OCI-LY7 (cell line): ENCODE data around the gene TRIM26. TPM values are rescaled to one million over a fixed set of nuclear protein-coding genes. Genes with fewer than 3 reads are reported as not detected.
A peak's percentile ranks its signal among the peaks of the same experiment; 100 is the strongest.

ENCODE experiments used
- BruUV-seq: library from RNA; stranded (reverse); fragments of 400-500 nt; replicated peaks from 2 replicates; lab custom pipeline; 2021; lab: Mats Ljungman, UMichigan
- CTCF ChIA-PET: fragments of 300-600 bp; sonication (Branson Sonifier 250); formaldehyde crosslinking; loops from one replicate; lab custom pipeline; 2022; ENCODE audit warnings: antibody characterized with exemption; ENCODE audit not compliant: unreplicated experiment; lab: Charles Lee
- POLR2A ChIA-PET: fragments of 300-600 bp; sonication (Branson Sonifier 250); formaldehyde crosslinking; loops from one replicate; lab custom pipeline; 2022; ENCODE audit warnings: antibody characterized with exemption; lab: Charles Lee
- DNase-seq: peaks from one replicate; pipeline ENCODE4 v3.0.0-alpha.2; 2015; ENCODE audit warnings: low spot score
- H2AFZ ChIP-seq: fragments of 200-600 bp; sonication (generic), shearing (Covaris generic); 2 replicates; pipeline ENCODE4 v1.6.1; 2014; ENCODE audit warnings: mild to moderate bottlenecking, antibody characterized with exemption, low read length, moderate library complexity
- H3K27ac ChIP-seq: fragments of 200-600 bp; sonication (generic); 2 replicates; pipeline ENCODE4 v1.5.1; 2014; ENCODE audit warnings: mixed run types, low read depth, mild to moderate bottlenecking, moderate library complexity, low read length, inconsistent platforms; ENCODE audit not compliant: poor library complexity, severe bottlenecking
- H3K36me3 ChIP-seq: fragments of 200-600 bp; sonication (generic); 2 replicates; pipeline ENCODE4 v1.6.1; 2014; ENCODE audit warnings: mild to moderate bottlenecking, antibody characterized with exemption, low read length, moderate library complexity, mixed read lengths; ENCODE audit not compliant: insufficient read depth
- H3K4me1 ChIP-seq: fragments of 200-600 bp; sonication (generic); 2 replicates; pipeline ENCODE4 v1.5.1; 2014; ENCODE audit warnings: mild to moderate bottlenecking, low read length; ENCODE audit not compliant: insufficient read depth, poor library complexity, severe bottlenecking
- H3K4me2 ChIP-seq: fragments of 200-600 bp; sonication (generic); 2 replicates; pipeline ENCODE4 v1.6.1; 2014; ENCODE audit warnings: mild to moderate bottlenecking, low read length
- H3K4me3 ChIP-seq: fragments of 200-600 bp; sonication (generic); 2 replicates; pipeline ENCODE4 v1.5.1; 2014; ENCODE audit warnings: mild to moderate bottlenecking, low read depth, low read length; ENCODE audit not compliant: poor library complexity, severe bottlenecking
- H3K79me2 ChIP-seq: fragments of 200-600 bp; sonication (generic); 2 replicates; pipeline ENCODE4 v1.6.1; 2016; ENCODE audit warnings: low read depth, mild to moderate bottlenecking, low read length, moderate library complexity, mixed read lengths; ENCODE audit not compliant: insufficient read depth
- H3K9me2 ChIP-seq: fragments of 200-600 bp; sonication (generic); 2 replicates; pipeline ENCODE4 v1.6.1; 2016; ENCODE audit warnings: mild to moderate bottlenecking, low read length, mixed read lengths; ENCODE audit not compliant: insufficient read depth
- H3K9me3 ChIP-seq: fragments of 200-600 bp; sonication (generic); 2 replicates; pipeline ENCODE4 v1.6.1; 2014; ENCODE audit warnings: mild to moderate bottlenecking, mixed run types, low read length, mixed read lengths
- H4K20me1 ChIP-seq: fragments of 200-600 bp; sonication (generic); 2 replicates; pipeline ENCODE4 v1.6.1; 2014; ENCODE audit warnings: mild to moderate bottlenecking, antibody characterized with exemption, low read length, moderate library complexity, mixed read lengths; ENCODE audit not compliant: insufficient read depth
- CTCF ChIP-seq: fragments of 200-600 bp; sonication (generic); conservative IDR thresholded peaks from 2 replicates; pipeline ENCODE4 v1.5.1; 2014; ENCODE audit warnings: mild to moderate bottlenecking, antibody characterized with exemption, low read length, moderate library complexity, mixed read lengths
- EZH2phosphoT487 ChIP-seq: fragments of 200-600 bp; sonication (generic); IDR thresholded peaks from 2 replicates; pipeline ENCODE4 v1.6.1; 2018; ENCODE audit warnings: low read depth, borderline replicate concordance, mild to moderate bottlenecking, mixed run types, antibody characterized with exemption, low read length, moderate library complexity, mixed read lengths
- intact Hi-C: fragments of 100-400 bp; cut with micrococcal nuclease; formaldehyde crosslinking; loops from one replicate; pipeline ENCODE4 v1.10.0; 2022; ENCODE audit not compliant: unreplicated experiment
- total RNA-seq, 2 experiments: library from RNA; depleted of rRNA in 1 of 2; stranded (reverse); fragments of >200 nt in 1 of 2; shearing (Covaris generic) in 1 of 2; gene quantifications; 2 replicates each; pipeline ENCODE4 v1.2.3, GENCODE V29; 2014 to 2022

Gene TRIM26
- total RNA-seq, 2 experiments from 2014 or later = 53.2 to 53.3 TPM

- Histone ChIP-seq H3K9me3 (no peaks in the 10 kb centered on the region), H3K36me3 (no peaks in the 10 kb centered on the region), H3K79me2 (no peaks in the 10 kb centered on the region), H3K9me2 (no peaks in the 10 kb centered on the region), H3K4me3 (no peak overlapping the region), H3K27ac (no peak overlapping the region), H4K20me1 (no peaks in the 10 kb centered on the region), H2AFZ (no peak overlapping the region), H3K4me2 (no peak overlapping the region), H3K4me1 (no peaks in the 10 kb centered on the region)
- CTCF ChIA-PET = no interaction called here
- POLR2A ChIA-PET = no interaction called here
- intact Hi-C loops = no loop called here
- TF ChIP-seq CTCF = peak; percentile 40; the same call in 1 of the 2 replicates
- no peak for TF ChIP-seq EZH2phosphoT487
- no TSS peak for BruUV-seq
- peak; percentile 8 for DNase-seq
Measured at GRCh38 chr6:30149234-30149633, 64.0 kb downstream of the TRIM26 start.

- Histone ChIP-seq H2AFZ (no peak overlapping the region), H4K20me1 (no peaks in the 10 kb centered on the region), H3K4me3 (no peak overlapping the region), H3K27ac (no peak overlapping the region), H3K9me2 (no peaks in the 10 kb centered on the region), H3K79me2 (no peaks in the 10 kb centered on the region), H3K9me3 (no peaks in the 10 kb centered on the region), H3K4me1 (no peaks in the 10 kb centered on the region), H3K4me2 (no peak overlapping the region), H3K36me3 (no peaks in the 10 kb centered on the region)
- BruUV-seq = no TSS peak
- no peak for DNase-seq
- intact Hi-C loops = no loop called here
- CTCF ChIA-PET = no interaction called here
- TF ChIP-seq CTCF (no peak), EZH2phosphoT487 (no peak)
- POLR2A ChIA-PET = no interaction called here
Measured at GRCh38 chr6:30147096-30147495, 66.1 kb downstream of the TRIM26 start.

- H3K4me3 ChIP-seq = no peak overlapping the region
- no peak overlapping the region for H2AFZ ChIP-seq
- no TSS peak for BruUV-seq
- intact Hi-C loops = no loop called here
- H3K9me3 ChIP-seq = no peaks in the 10 kb centered on the region
- no peak for DNase-seq
- no peaks in the 10 kb centered on the region for H3K79me2 ChIP-seq
- H3K36me3 ChIP-seq = no peaks in the 10 kb centered on the region
- no peaks in the 10 kb centered on the region for H4K20me1 ChIP-seq
- ChIA-PET CTCF (no interaction called here), POLR2A (no interaction called here)
- no peak overlapping the region for H3K27ac ChIP-seq
- H3K4me1 ChIP-seq = no peaks in the 10 kb centered on the region
- TF ChIP-seq EZH2phosphoT487 (no peak), CTCF (no peak)
- no peak overlapping the region for H3K4me2 ChIP-seq
- H3K9me2 ChIP-seq = no peaks in the 10 kb centered on the region
Measured at GRCh38 chr6:30145818-30146217, 67.4 kb downstream of the TRIM26 start.
